COR-L47 (cell line): ENCODE data around the gene PKIG.
"Not testable (repeated sequence)": the region's sequence is repeated elsewhere in the genome, so short reads cannot be mapped to it uniquely, and the experiment has no call there.

ENCODE experiments used
- DNase-seq: peaks from one replicate; lab custom pipeline; 2025; lab: John Stamatoyannopoulos, UW

Gene PKIG

DNA sequence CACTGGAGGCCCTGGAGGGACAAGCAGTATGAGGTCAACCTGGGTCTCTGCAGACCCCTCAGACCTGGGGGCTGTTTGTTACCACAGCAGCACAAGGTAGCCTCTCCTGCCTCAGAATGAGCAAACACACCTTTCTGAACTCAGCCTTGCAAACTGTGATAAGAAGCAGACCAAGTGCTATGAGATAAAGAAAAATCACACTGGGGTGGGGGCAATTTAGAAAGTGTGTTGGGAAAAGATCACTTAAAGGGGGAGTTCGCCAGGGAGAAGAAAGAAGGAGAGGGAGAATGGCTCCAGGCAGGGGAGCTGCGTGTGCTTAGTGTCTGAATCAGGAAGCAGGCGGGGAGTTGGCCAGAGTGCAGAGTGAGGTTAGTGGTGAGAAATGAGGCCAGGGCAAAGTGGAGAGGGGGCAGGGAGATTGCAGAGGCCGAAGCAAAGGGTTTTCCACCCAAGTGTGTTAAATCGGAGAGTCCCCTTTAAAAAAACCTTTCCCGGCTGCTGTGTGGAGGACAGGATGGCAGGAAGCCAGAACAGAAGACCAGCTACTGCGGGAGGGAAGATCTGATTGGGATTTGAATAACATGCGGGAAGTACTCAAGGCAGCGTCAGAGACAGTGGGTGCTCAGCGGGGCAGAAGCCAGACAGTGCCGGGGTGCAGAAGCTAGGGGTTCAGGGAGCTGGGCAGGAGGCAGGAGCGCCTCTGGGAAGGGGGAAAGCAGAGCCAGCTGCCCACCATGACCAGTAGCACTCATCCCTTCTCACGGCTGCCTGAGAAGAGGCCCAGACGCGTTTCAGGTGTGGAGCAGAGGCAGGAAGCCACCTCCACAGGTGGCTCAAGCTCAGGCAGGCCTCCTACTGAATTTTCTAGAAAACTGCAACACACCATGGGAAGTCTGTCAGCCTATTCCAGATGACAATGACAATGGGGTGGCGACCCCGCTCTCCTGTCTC lies 60.1 kb downstream of the PKIG start:
- DNase-seq = peak; percentile 41

DNA sequence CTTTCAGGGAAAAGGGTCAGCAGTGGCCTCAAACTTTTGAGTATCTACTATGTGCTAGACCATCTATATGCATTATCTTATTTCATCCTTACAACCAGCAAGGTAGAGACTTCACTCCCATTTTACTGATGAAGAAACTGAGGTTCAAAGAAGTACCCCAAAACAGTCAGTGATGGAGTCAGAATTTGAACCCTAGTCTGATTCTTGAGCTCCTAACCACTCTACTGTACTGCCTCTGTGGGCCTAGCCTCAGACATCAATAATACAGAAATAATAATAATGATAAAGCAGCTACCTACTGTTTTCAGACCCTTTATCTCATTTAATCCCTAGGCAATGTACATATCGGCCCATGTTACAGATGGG lies 60.8 kb downstream of the PKIG start:
- no peak for DNase-seq

DNA sequence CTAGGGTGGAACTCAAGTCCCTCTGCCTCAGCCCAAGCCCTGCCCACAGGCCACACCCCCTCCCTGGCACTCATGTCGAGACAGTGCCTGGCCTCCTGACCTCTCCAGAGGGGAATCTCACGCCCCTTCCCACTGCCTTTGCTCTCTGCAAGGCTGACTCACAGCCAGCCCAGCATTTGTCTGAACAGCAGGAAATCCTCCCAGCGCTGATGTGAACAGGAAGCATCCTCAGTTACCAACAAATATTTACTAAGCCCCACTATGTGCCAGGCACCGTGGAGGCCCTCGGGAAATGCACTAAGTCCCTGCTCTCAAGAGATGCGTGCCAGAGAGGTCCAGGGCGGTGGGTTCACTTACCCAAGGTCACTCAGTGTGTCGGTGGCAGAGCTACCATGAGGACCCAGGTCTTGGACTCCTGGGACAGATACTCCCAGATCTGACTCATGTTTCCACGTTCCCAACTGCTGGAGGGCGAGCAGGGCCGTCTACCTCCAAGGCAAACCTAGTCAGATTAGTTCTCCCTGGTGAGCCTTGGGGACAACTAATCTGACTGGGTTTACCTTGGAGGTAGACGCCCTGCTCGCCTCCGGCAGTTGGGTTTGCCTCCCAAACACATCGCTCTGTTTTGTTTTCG lies 61.3 kb downstream of the PKIG start:
- DNase-seq = no peak

DNA sequence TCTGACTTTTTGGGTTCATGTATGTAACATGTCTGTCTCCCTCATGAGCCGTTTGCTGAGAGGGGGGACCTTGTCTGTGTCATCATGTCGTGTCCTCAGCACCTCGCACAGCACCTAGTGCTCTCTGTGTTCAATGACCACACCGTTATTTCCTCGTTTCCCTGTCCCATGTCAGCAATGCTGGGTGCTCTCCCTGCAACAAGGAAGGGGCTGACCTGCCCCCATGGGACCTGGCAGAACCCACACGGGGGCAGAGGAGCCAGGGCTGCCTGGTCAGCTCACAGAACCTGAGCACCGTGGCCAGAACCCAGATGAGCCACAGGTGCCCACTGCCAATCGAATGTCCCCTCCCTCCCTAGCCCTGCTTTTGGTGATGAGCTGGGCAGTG lies 61.8 kb downstream of the PKIG start:
- DNase-seq = no peak

DNA sequence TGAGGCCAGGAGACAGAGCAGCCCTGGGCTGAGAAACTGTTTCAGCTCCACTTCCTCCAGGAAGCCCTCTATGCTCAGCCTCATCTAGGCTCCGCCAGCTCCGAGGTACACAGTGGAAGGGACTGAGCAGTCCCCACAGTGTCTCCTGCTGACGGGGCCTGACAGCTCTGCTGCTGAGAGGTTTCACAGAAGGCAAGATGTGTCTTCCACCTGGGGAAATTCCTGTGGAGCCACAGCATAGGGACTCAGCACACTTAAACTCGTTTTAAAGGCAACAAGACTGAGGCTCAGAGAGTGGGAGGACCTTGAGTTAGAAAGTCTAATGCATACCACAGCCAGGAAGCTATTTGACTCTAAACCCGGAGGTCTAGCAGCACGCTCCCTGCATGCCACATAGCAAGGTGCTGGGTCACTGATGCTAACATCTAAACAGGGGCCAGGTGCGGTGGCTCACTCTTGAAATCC lies 62.3 kb downstream of the PKIG start:
- DNase-seq = no peak

DNA sequence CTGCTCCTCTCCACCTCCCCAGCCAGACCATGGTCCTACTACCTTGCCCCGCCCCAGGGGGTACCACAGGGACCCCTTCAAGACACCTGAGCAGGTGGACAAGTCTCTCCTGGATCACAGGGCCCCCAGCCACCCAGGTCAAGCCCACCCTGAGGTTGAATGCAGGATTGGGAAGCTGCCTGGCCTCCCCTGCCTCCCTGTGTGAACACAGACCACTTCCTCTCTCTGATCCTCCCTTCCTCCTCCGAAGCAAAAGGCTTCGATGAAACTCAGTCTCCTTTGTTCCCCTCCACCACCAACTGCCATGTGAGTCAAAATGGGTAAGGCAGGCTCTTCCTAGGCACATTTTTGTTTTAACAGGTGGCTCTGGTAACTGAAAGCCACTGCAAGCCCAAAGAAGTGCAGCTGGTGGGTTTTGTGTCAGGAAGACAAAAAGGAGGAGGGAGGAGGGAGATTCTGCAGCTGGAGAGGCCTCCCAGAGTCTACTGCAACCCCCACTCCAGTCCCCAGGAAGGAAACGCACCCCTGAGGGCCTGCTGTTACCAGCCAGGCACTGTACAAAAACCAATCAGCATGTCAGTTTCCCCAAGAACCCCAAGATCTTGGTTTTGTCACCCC lies 63.8 kb downstream of the PKIG start:
- no peak for DNase-seq

DNA sequence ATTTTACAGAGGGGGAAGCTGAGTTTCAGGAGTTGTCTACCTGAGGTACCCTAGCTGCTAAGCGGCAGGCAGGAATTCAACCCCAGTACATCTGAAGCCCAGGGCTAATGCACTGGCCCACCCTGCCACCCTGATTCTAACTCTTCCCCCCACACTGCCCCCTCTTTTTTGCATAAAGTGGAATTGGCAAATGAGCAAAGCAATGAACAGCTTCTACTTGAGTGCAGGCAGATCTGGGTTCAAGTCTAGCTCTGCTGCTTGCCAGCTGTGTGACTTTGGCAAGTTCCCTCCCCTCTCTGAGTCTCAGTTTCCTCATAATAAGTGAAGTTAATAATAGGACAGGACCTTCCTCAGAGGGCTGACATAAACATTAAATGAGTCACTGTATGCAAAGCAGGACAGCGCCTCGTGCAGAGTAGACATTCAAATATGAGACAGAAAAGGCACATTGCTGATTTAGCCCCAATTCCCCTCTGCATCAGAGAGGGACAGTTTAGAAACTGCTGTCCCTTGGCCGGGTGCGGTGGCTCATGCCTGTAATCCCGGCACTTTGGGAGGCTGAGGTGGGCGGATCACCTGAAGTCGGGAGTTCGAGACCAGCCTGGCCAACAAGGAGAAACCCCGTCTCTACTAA lies 64.4 kb downstream of the PKIG start:
- no peak for DNase-seq

- no peak for DNase-seq
Observed at GRCh38 chr20:44648068-44648467, 65.7 kb downstream of the PKIG start.

DNA sequence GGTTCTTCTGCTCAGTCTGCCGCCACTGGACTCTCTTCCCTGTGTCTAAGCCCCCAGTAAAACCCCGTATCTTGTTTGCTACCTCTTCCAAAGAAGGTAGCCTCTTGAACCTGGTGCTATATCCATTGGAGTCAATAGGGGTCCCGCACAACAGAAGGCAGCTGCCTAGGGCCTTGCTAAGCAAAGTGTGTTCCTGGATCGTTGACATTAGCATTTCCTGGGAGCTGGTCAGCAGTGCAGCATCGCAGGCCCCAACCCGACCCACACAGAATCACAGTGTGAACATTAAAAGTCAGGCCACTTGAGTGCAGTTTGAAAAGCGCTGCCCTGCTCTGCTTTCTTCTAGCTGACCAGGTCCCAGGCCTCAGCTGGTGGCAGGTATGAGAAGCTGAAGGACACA lies 66.2 kb downstream of the PKIG start:
- no peak for DNase-seq

- DNase-seq = no peak
Observed at GRCh38 chr20:44649126-44649525, 66.7 kb downstream of the PKIG start.

GRCh38 chr20:44649976-44650375 lies 67.6 kb downstream of the PKIG start:
- no peak for DNase-seq

DNA sequence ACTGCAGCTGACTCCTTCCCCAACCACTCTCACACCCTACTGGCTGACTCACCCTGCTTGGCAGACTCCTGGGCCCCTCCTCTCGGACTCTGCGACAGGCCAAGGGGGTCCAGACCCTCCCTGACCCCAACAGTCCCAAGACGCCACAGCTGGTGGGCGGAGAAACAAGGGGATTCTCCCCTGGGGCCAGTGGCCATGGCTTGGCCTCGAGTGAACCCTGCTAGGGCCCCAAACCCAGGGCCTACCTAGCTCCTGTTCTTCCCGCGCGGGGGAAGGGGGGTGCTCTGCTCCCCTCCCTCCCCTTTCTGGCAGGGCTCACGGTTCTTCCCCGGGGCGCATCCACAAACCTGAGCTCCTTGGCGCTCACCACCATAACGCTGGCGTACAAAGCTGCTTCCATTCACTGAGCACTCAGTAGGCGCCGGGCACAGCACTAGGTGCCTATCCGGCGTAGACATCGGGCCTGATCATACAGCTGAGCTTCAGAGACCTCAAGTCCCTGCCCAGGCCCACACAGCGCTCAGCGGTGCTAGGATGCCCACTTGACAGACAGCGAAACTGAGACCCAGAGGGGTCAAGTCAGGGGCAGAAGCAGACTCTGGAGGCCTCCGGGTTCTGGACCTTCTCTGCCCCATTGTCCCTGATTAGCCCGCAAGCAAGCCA lies 68.5 kb downstream of the PKIG start:
- DNase-seq = no peak

DNA sequence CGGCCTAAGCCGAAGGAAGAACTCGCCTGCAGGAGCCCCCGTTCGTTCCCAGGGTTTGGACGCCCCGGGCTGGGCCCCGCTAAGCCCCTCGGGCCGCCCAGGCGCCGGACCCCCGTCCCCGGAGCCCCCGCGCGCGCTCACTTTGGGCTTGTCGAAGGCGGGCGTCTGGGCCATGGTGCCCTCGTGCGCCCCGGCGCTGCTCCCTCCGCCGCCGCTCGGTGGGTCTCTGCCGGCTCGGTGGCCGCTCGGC lies 69.0 kb downstream of the PKIG start:
- no peak for DNase-seq

DNA sequence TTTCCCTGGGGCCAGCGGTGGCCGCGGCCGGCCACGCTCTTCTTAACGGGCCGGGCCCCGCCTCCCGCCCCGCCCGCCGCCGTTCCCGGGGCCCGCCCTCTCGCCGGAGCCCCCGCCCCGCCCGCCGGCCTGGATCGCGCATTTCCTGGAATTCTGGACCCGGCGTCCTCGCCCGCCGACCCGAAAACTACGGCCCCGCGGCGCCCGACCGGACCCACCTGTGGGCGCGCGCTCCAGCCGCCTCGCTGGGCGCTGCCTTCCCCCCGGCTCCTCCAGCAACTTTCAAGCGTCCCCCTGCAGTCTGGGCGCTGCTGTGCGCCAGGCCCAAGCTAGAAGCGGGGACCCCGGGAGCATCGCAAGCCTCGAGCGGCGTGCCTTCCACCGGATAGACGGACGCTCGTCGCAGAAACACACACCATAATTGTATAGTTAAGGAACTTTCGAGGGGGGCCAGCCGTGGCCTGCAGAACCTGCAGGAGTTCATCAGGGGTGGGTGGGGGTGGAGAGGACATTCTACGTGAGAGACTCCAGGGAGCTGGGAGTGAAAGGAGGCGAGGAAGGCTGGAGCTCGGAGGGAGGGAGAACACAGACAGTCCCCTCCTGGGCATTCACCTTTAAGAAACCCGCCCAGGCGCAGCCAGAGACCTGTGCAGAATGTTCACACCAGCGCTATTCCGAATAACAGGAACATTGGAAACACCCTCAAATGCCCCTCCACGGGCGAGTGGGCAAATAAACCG lies 69.5 kb downstream of the PKIG start, which contains the start of gene ADA:
ADA (minus strand) TSS at position 16 of the 740 bp plus-strand sequence. CDS start 92 bp downstream, outside the sequence.
- no peak for DNase-seq

GRCh38 chr20:44653546-44653945 lies 71.2 kb downstream of the PKIG start:
- no peak for DNase-seq

DNA sequence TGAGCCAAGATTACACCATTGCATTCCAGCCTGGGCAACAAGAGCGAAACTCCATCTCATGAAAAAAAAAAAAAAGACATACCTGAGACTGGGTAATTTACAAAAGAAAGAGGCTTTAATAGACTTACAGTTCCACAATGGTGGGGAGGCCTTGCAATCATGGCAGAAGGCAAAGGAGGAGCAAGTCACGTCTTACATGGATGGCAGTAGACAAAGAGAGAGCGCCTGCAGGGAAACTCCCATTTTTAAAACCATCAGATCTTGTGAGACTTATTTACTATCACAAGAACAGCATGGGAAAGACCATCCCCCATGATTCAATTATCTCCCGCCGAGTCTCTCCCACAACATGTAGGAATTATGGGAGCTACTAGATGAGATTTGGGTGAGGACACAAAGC lies 71.8 kb downstream of the PKIG start:
- not testable (repeated sequence) for DNase-seq

- DNase-seq = no peak
Observed at GRCh38 chr20:44656448-44656847, 74.1 kb downstream of the PKIG start.

GRCh38 chr20:44657875-44658274 lies 75.5 kb downstream of the PKIG start:
- no peak for DNase-seq

GRCh38 chr20:44658810-44659209 lies 76.4 kb downstream of the PKIG start:
- no peak for DNase-seq

GRCh38 chr20:44659931-44660330 lies 77.6 kb downstream of the PKIG start:
- no peak for DNase-seq

DNA sequence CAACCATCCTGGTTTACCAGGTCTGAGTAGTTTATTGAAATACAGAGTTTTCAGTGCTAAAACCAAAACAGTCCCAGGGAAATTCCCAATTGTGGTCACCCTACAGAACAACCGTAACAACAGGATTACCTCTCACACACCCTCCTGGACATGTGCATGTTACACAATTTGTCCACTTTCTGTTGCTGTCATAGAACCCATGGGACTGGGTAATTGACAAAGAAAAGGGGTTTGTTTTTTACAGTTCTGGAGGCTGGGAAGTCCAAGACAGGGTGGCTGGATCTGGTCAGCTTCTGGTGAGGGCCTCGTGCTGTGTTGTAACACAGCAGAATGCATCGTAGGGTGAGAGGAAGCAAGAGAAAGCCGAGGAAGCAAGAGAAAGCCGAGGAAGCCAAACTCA lies 78.2 kb downstream of the PKIG start:
- no peak for DNase-seq
